ENCODE measurements around the gene CDH20. TPM values are rescaled to one million over a fixed set of nuclear protein-coding genes. Genes with fewer than 3 reads are reported as not detected.

Gene CDH20
- total and polyA plus RNA-seq, 2 of the 4 experiments (the other 2 are of a cell fraction) = not detected

DNA sequence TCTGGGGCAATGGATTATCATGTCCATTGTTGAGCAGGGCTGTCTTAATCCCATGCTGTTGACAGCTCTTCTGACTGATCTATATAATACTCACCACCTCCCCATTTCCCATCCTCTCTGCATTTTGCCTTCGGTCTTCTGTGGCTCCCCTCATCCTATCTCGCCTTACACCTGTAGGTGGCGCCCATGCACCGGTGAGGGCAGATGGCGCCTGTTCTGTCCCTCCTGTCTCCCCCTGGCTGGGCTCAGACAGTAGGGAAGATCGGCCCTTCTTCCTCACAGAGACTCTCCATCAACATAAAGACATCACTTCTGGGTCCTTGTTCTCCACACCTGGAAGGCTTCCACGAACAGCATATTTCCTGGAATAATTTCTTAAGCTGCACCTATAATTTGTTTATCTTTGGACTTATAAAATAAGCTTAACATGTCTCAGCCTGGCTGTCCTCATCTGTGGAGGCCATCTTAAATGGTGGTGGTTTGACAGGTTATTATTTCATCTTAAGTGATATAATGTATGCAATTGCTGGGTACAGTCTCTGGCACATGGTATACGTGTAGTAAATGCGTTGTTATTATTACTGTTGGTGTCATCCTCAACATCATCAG, 10.9 kb upstream of the CDH20 start:
- Histone ChIP-seq H3K36me3 (ENCODE audit: control insufficient read depth, insufficient read depth, low read length) (no peaks in the 10 kb centered on the region), H3K4ac (ENCODE audit: low read depth, low read length) (no peak overlapping the region), H3K27ac (ENCODE audit: insufficient read depth, low read length) (no peak overlapping the region), H3K9me3 (ENCODE audit: control insufficient read depth, insufficient read depth, low read length) (no peaks in the 10 kb centered on the region), H3K14ac (replicated peaks; ENCODE audit: low read depth, low read length) (no peak overlapping the region), H2BK120ac (ENCODE audit: low read depth, low read length) (no peak overlapping the region), H2AFZ (replicated peaks; ENCODE audit: low read length, poor library complexity) (peak overlapping the region; percentile 57), H3K79me1 (ENCODE audit: low read depth in 1 of 2, low read length in 2 of 2) (no peaks in the 10 kb centered on the region), H2BK5ac (ENCODE audit: low read depth, low read length, poor library complexity, severe bottlenecking) (no peak overlapping the region), H3K4me1 (ENCODE audit: control insufficient read depth, insufficient read depth, low read length) (no peaks in the 10 kb centered on the region), H3K4me2 (ENCODE audit: low read depth, low read length) (no peak overlapping the region), H3K9ac (ENCODE audit: low read depth, low read length) (no peak overlapping the region), H2BK20ac (ENCODE audit: low read depth, low read length) (no peak overlapping the region), H3K4me3 (ENCODE audit: insufficient read depth, low read depth, low read length) (no peak overlapping the region), H3K18ac (ENCODE audit: low read depth, low read length) (no peak overlapping the region), H4K5ac (ENCODE audit: low read depth, low read length) (no peak overlapping the region), H2AK5ac (ENCODE audit: low read depth, low read length) (no peak overlapping the region), H3K23ac (ENCODE audit: low read depth, low read length) (no peak overlapping the region), H2AK9ac (replicated peaks; ENCODE audit: low read depth, low read length, poor library complexity) (no peak overlapping the region), H3K56ac (ENCODE audit: extremely low read depth, insufficient read depth, low read length) (no peak overlapping the region), H4K91ac (ENCODE audit: insufficient read depth, low read depth, low read length) (no peak overlapping the region), H3K27me3 (ENCODE audit: control insufficient read depth, insufficient read depth, low read length) (no peaks in the 10 kb centered on the region), H2BK15ac (ENCODE audit: low read depth, low read length) (no peak overlapping the region), H4K20me1 (ENCODE audit: insufficient read depth, low read length) (no peaks in the 10 kb centered on the region), H4K8ac (ENCODE audit: low read depth in 2 of 2, low read length in 2 of 2) (no peak overlapping the region), H3K9me1 (ENCODE audit: insufficient read depth, low read length) (no peaks in the 10 kb centered on the region)
- DNase-seq = peak; percentile 33
- POLR2A ChIA-PET (ENCODE audit: unreplicated experiment) = no interaction called here
- BruUV-seq (replicated peaks) = no TSS peak
- in situ Hi-C loops (cut with MboI; ENCODE audit: low sequenced_read_pairs) (loop anchor here (5.0 to 10.0 kb wide), 2 partner anchors 180 to 812 kb away; no protein-coding TSS in a partner anchor), dilution Hi-C loops (cut with HindIII; ENCODE audit: low sequenced_read_pairs, unreplicated experiment) (no loop called here), intact Hi-C loops (cut with micrococcal nuclease) (loop anchor here (1.0 kb wide), 2 partner anchors 180 to 809 kb away; no protein-coding TSS in a partner anchor)
- TF ChIP-seq POLR2A (IDR thresholded peaks at IDR 0.05; ENCODE audit: low read depth, low read length) = no peak
- TF ChIP-seq, protein P1, sequence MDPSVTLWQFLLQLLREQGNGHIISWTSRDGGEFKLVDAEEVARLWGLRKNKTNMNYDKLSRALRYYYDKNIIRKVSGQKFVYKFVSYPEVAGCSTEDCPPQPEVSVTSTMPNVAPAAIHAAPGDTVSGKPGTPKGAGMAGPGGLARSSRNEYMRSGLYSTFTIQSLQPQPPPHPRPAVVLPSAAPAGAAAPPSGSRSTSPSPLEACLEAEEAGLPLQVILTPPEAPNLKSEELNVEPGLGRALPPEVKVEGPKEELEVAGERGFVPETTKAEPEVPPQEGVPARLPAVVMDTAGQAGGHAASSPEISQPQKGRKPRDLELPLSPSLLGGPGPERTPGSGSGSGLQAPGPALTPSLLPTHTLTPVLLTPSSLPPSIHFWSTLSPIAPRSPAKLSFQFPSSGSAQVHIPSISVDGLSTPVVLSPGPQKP (IDR thresholded peaks at IDR 0.05; ENCODE audit: borderline replicate concordance, low read depth, low read length) = no peak
- peak; percentile 62 for TF ChIP-seq SMC3 (IDR thresholded peaks at IDR 0.05; ENCODE audit: low read depth, low read length)
- no peak for TF ChIP-seq BHLHE40 (IDR thresholded peaks at IDR 0.05; ENCODE audit: low read depth, low read length)
- TF ChIP-seq, protein P2, sequence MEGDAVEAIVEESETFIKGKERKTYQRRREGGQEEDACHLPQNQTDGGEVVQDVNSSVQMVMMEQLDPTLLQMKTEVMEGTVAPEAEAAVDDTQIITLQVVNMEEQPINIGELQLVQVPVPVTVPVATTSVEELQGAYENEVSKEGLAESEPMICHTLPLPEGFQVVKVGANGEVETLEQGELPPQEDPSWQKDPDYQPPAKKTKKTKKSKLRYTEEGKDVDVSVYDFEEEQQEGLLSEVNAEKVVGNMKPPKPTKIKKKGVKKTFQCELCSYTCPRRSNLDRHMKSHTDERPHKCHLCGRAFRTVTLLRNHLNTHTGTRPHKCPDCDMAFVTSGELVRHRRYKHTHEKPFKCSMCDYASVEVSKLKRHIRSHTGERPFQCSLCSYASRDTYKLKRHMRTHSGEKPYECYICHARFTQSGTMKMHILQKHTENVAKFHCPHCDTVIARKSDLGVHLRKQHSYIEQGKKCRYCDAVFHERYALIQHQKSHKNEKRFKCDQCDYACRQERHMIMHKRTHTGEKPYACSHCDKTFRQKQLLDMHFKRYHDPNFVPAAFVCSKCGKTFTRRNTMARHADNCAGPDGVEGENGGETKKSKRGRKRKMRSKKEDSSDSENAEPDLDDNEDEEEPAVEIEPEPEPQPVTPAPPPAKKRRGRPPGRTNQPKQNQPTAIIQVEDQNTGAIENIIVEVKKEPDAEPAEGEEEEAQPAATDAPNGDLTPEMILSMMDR (conservative IDR thresholded peaks at IDR 0.05; ENCODE audit: low read depth, low read length) = peak; percentile 91
- no peak for TF ChIP-seq RFX5 (IDR thresholded peaks at IDR 0.05; ENCODE audit: low read depth, low read length)
- no peak for TF ChIP-seq MXI1 (IDR thresholded peaks at IDR 0.05; ENCODE audit: borderline replicate concordance, low read depth, low read length)
- no peak for TF ChIP-seq FOS (IDR thresholded peaks at IDR 0.05; ENCODE audit: low read depth, low read length)
- no peak for TF ChIP-seq MAZ (IDR thresholded peaks at IDR 0.05; ENCODE audit: borderline replicate concordance, low read depth, low read length)
- TF ChIP-seq, protein P3, sequence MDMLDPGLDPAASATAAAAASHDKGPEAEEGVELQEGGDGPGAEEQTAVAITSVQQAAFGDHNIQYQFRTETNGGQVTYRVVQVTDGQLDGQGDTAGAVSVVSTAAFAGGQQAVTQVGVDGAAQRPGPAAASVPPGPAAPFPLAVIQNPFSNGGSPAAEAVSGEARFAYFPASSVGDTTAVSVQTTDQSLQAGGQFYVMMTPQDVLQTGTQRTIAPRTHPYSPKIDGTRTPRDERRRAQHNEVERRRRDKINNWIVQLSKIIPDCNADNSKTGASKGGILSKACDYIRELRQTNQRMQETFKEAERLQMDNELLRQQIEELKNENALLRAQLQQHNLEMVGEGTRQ (IDR thresholded peaks at IDR 0.05; ENCODE audit: low read depth, low read length) = no peak
- TF ChIP-seq CEBPB (IDR thresholded peaks at IDR 0.05; ENCODE audit: low read depth, low read length) = no peak
- no peak for TF ChIP-seq CHD1 (IDR thresholded peaks at IDR 0.05; ENCODE audit: low read depth, low read length)
- TF ChIP-seq NFE2L2 (IDR thresholded peaks at IDR 0.05; ENCODE audit: low read depth, low read length) = no peak
- no peak for TF ChIP-seq MAFK (IDR thresholded peaks at IDR 0.05; ENCODE audit: low read depth, low read length)
- peak; percentile 91 for TF ChIP-seq RAD21 (IDR thresholded peaks at IDR 0.05; ENCODE audit: low read length)
- no peak for TF ChIP-seq RCOR1 (IDR thresholded peaks at IDR 0.05; ENCODE audit: insufficient replicate concordance, low read length)
- 0% methylated on average over 2 of the region's 9 CpGs; no CpG with 5 or more reads in 1 of the 2 experiments for WGBS, 2 experiments (ENCODE audit: extremely low coverage in 2 of 2, insufficient read length in 1 of 2)
- peak; percentile 96 for ATAC-seq (ENCODE audit: low read depth)
- CTCF ChIA-PET = interaction anchor here (0.6 to 2.5 kb wide), 8 partner anchors 29 to 927 kb away, joined by 3 to 12 read pairs (median 4); no protein-coding TSS in a partner anchor
